Hepatic stellate cell (primary cell): ENCODE results near the gene SORL1.

Experiments used
- DNase-seq: peaks from one replicate; pipeline ENCODE4 v3.0.0; 2011; ENCODE audit warnings: low spot score

Gene SORL1

DNA sequence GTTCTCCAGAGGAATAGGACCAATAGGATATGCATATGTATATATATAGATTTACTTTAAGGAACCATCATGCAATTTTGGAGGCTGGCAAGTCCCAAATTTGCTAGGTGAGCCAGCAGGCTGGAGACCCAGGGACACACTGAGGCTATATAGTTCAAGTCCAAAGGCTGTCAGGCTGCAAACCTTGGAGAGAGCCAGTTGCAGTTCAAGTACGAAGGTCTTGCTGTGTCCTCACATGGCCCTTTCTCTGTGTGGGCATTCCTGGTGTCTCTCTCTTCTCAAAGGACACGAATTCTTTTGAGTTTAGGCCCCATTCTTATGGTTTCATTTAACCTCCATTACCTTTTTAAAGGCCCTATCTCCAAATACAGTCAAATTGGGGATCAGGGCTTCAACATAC, 135.1 kb downstream of the SORL1 start:
- DNase-seq = no peak

DNA sequence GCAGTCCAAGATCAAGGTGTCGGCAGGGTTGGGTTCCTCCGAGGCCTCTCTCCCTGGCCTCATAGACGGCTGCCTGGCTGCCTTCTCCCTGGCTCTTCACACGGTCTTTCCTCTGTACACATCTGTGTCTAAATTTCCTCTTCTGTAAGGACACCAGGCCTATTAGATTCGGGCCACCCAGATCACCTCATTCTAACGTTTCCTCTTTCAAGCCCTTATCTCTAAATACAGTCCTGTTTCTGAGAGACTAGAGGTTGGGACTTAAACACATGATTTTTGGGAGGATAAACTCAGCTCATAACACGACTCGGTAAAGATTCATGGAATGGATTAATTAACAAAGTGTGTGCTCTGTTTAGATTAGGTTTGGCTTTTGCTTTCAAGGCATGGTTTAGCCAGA, 136.6 kb downstream of the SORL1 start:
- no peak for DNase-seq

DNA sequence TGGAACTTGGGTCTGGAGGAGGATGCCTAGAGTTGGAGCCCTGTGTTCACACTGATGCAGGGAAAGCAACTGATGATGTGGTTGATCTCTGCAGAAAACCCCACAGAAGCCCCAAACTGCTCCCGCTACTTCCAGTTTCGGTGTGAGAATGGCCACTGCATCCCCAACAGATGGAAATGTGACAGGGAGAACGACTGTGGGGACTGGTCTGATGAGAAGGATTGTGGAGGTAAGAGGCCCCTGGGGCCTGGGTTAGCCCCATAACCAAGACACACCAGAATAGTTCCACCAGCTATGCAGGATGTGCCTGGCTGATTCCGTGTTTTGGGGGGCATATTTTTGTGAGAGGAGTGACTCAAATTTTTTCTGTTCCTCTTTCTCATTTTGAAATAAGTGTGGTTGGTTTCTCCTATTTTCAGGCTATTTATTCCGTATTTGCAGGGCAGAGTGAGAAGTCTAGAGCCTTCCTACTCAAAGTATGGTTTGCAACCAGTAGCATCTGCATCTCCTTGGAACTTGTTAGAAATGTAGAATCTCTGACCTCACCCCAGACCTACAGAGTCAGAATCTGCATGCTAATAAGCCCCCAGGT, 137.9 kb downstream of the SORL1 start:
- no peak for DNase-seq

DNA sequence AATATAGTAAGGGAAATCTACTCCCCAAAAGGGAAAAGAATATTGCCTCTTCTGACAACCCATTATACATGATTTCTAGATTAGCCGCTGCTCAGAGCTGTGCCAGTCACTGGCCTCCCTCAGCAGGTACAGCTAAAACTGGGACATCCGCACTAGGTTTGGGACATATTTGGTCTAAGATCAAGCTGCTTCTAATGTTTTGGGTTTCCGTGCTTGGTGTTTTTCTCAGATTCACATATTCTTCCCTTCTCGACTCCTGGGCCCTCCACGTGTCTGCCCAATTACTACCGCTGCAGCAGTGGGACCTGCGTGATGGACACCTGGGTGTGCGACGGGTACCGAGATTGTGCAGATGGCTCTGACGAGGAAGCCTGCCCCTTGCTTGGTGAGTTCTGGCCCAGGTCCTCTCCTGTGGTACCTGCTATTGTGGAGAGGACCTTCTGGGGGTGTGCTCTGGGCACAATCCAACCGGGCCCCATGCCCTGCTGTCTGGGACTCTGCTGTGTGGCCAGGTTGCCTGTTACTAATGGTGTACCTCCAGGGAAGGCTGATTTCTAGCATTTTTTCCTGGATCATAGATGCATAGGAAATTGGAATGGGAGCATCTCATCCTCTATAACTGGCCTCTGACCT, 138.8 kb downstream of the SORL1 start:
- DNase-seq = no peak

DNA sequence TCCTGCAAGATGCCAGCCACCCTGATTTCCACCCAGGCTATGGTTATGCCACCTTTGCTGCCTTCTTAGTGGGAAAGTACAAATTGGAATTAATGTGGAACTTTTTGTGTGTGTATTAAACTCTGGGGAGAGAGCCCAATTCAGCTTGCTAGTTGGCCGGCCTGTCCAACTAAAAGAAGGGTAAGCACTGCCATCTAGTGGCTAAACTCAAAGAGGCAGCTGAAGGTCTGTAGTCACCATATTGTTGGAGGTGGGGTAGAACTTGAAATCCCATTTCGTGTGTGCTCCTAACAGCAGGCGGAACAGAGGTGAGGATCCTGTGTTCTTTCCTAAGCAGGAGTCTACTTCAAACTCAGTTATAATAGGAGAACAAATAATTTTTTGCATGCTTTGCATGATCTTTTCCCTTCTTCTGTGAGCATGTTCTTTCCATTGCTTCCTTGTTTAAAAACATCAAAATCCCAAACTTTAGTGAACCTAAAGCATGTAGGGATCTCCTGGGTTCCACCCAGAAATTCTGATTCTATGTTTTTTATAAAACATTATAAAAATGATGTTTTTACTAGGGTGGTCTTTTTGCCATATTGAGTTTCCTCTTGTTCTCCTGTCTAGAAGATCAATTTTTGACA, 139.4 kb downstream of the SORL1 start:
- DNase-seq = peak; percentile 69

DNA sequence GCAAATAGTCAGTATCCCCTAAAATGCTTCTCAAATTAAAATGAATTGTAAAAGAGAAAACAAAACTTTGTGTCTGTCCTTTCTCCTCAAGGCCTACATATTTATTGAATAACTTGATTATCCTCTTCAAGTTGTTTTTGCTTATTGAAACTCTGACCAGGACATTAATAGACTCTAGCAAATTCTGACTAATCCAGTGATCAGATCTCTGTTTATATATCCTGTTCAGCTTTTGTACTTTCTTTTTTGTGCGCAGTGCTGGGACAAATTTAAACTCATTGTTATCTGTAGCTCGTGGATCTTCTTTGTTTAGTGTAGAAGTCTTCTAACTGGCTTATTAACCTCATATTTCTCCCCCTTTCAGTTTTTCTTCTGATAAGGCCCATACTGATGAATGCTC, 140.6 kb downstream of the SORL1 start:
- DNase-seq = peak; percentile 17

DNA sequence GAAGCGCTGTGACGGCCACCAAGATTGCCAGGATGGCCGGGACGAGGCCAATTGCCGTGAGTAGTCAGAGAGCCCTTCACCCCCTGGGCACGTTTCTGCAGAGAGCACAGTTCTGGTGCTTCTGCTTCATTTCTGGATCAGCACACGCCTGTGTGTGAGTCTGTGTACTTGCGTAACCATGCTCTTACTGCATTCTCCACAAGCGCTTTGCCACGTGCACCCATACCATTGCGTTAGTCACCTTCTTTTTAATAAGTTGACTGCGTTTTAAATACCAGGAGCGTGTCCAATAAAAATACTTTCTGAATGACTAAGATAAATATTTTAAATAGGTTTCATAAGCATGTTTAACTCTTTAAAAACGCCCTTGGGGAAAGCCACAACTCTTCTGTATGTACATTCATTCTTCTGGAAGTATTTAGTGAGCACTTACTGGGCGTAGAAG, 143.6 kb downstream of the SORL1 start:
- peak; percentile 89 for DNase-seq

DNA sequence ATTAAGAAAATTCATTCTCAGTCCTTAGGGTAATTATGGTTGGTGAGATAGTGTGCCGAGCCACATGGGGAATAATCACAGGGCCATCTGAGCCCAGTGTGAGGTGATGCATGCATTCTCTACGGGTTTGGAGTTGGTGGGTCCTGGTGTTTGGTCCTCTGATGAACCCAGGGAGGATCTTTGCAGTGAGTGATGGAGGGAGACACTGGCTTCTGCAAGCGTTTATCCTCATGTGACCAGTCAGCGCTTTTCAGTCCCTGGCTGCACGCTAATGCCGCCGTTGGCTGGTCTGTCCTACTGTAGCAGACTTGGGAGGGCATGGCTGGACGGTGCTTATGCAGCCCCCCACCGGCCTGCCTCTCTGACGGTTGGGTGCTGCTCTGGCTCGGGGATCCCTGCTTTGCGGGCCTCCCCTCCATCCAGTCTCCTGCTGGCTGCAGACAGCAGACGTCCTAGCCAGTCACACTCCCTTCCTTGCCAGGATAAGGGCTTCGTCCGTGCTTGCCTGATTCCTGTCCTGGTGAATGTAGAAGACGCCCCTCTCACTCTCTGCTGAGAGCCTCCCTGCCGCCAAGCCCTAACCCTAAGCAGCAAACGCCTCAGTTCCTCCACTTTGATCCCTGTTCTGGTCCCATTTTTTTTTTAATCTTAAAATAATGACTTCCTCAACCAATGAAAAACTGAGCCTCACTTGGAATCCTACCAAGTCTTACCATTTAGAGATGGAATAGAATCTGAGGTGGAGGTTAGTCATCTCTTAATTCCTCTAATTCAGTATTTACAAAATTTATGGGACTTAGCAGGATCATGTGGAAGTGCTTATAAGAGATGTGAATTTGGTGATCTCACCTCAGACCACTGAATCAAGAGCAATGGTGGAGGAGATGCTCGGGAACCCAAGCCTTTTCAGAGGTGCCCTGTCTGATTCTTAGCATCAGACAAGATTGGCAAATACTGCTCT, 144.4 kb downstream of the SORL1 start:
- DNase-seq = no peak

DNA sequence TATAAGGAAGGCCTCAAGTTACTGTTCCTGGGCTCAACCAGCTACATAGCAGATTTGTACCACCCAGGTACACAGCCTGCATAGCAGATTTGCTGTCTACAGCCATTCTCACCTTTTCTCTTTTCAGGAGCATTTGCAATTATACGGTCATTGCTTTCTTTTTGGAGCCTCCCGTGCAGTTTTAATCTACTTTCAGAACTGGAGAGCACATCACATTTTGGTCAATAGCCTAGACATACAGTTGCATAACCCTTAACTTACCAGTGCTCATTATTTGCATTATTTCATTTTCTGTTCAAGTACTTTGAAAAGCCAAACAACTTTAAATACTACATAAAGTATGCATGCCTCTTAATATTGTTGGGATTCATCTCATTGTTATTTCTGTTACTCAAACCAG, 151.2 kb downstream of the SORL1 start:
- DNase-seq = no peak

DNA sequence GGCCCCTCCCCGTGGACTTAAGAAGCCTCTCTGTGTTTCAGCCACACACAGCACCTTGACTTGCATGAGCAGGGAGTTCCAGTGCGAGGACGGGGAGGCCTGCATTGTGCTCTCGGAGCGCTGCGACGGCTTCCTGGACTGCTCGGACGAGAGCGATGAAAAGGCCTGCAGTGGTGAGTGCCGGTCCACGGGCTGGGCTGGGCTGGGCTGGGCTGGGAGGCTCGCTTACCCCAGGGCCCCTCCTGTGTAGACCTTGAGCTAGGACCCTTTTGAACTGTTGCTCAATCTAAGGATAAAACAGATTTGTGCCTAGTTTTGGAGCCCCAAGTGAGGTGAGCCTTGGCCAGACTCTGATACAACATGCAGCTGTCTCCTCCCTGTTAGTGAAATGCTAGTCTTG, 152.0 kb downstream of the SORL1 start:
- no peak for DNase-seq

DNA sequence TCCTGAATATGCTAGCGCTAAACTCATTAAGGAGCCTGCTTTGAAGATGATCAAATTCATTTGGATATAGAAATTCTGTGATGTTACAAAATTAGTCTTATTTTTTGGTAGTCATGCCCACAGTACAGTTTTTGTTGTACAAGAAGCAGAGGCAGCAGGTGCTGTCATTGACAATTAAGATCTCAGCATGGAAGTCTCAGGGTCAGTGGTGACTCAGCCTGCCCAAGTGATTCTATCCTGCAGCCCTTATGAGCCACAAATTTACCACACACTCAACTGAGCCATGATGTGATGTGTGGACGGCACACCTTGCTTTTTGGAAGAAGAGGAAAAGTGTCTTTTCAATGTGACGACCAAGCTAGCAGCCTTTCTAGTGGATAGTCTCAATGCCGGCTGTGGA, 154.2 kb downstream of the SORL1 start:
- DNase-seq = no peak

DNA sequence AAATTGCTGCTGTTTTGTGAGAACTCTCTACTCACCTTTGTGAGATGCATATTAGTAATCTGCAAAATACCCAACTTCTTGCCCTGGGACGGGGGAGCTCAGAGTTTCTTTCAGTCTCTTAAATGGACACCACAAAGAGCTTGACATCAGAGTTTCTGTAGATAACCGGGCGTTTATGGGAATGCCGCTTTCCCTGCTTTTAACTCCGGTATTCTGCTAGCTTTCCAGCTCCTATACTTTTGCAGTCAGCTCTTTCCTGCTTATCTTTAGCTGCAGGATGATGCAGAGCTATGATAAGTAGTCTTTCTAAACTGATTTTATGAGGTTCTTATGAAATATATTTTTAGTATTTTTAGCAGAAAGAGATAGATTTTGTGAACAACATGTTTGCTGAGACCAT, 155.2 kb downstream of the SORL1 start:
- no peak for DNase-seq

DNA sequence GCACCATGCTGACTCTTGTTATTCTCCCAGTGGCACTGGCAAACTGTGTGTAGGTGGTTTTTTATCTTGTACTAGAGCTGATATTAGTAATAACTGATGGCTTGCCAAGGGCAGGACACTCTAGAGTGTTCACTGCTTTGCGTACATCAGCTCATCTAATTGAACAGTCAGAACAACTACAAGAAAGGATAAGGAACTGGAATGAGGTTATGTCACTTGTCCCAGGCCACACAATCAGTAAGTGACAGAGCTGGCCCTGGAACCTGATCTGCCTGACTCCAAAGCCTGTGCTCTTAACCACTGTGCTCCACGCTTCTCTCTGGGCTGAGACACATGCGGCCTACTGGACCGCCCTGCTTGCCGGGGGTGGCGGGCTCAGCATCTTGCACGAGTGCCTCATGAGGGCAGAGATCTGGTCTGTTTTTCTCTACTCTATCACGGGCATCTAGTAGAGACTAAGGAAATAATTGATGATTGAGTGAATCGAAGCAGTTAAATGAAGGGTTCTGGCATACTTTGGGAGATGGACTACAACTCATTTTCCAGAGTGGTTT, 156.5 kb downstream of the SORL1 start:
- DNase-seq = no peak

DNA sequence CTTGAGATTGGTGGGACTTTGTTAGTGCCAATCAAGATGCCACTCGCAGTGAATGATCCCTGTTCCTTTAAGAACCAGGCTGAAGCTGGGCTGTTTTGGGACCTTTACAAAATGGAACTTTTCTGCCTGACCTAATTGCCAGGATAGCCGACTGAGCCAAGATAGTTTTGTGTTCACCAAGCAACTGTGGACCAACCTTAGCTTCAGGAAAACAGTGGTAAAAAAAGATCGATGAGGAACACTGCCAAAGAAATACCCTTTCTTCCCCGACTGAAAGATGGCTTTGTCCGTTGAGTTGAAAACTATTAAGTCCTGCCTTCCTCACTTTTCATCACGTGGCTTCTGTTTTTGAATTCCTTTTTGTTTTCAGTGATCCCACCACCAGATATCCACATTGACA, 158.6 kb downstream of the SORL1 start:
- DNase-seq = no peak

DNA sequence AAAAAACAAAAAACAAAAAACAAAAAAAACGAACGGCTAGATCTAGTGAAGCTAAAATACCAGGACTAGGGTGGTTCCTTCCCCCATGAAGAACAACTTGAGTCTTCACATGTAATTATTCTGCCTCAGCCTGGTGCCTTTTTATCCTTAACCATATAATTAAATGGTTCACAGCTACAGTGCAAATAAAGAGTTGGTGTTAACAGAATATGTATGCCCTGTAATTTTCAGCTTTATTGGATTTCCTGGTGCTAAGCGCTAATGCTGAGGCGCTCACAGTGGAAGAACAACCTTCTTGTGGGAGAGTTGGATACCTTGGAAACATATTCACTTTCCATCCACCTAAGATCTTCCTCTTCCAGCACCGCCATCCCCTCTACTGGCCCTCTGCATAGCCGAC, 159.1 kb downstream of the SORL1 start:
- no peak for DNase-seq

DNA sequence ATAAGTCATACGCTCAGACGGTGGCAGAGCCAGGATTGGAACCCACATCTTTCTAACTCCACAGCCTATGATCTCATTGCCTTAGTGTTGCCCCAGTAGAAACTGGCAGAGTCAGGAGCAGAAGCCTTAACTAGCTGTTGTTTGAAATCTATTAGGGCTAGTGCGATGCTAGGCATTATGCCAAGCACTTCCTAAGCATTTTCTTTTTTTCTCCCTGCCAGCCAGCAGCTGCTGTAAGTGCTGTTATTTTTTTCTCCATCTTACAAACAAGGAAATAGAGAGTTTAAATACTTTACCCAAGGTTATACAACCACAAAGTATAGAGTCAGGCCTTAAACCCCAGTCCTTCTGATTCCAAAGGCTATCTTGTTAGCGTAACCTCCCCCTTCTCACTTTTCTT, 161.6 kb downstream of the SORL1 start:
- DNase-seq = no peak

DNA sequence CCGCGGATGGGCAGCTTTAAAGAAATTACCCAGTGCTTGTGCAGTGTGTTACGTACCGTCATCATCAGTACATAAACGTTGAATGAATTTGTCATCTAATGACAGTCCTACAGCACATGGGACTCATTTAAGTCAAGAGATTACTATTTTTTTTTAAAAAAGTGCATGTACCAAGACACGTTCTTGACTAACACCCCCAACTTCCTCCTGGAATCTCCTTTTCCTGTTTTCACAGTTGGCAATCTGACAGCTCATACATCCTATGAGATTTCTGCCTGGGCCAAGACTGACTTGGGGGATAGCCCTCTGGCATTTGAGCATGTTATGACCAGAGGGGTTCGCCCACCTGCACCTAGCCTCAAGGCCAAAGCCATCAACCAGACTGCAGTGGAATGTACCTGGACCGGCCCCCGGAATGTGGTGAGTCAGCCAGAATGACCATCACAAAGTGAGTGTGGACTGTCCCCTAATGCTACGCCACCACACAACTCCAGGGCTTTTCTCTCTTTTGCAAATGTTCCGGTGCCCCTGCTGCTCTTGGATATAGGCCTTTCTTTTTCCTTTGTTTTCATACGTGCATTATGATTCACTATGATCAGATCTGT, 162.6 kb downstream of the SORL1 start:
- no peak for DNase-seq

DNA sequence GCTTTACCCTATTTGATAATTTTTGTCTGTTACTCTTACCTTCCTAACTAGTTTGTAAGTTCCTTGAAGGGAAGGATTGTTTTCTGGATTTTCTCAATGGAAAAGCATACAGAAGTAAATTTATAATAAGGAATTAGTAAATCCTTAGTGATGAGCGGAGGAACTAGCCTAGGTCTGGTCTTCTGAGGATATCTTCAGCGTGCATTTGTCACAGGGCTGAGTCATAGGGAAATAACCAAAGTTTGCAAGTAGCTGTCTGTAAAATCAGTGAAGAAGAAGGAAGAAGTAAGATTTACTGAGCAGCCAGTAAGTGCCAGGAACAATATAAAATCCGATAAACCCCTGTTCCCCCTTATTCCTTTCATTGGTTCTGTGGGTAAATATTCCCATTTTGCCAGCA, 163.4 kb downstream of the SORL1 start:
- peak; percentile 38 for DNase-seq

DNA sequence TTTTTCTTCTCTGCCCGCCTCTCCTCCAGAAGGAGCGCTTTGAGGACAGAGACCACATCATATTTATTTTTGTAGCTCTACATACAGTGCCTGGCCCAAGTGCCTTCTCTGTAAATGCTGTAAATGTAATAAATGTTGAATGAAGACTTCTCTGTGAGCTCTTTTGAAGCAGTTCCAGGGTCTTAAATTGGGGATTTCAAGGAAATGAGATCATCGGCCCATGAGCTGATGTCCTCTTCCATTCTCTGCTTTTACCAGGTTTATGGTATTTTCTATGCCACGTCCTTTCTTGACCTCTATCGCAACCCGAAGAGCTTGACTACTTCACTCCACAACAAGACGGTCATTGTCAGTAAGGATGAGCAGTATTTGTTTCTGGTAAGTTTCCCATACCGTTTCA, 166.4 kb downstream of the SORL1 start:
- no peak for DNase-seq

DNA sequence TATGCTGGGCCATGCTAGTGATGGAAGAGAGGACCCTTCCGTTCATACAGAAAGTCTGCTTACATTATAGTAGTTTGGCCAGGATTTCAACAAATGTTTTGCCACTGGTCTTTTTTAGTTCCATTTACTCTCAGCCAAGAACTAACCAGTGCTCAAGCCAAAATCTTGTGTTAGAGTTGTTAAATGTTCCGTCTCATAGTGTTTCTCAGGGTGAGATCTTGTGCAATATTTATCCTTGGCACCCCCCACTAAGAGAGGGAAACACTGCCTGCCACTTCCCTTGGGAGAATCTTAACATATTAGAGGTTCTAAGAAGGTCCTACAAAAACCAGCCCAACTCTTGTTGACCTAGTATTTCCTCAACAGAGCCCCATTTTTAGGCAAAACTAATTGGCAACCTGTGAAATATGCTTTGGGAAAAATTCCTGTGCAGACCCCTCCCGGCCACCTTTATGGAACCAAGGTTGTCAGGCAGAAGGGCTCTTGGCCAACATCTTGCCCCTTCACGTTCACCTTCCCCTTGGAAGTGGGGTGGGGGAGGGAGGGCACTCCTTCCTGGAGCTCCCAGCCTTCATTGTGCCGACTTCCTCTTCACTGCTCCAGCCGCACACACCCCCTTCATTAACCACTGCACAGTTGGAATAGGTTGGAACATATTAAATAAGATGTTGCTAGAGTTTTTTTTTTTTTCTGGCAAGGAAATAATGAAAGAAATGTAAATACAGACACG, 173.8 kb downstream of the SORL1 start:
- no peak for DNase-seq

DNA sequence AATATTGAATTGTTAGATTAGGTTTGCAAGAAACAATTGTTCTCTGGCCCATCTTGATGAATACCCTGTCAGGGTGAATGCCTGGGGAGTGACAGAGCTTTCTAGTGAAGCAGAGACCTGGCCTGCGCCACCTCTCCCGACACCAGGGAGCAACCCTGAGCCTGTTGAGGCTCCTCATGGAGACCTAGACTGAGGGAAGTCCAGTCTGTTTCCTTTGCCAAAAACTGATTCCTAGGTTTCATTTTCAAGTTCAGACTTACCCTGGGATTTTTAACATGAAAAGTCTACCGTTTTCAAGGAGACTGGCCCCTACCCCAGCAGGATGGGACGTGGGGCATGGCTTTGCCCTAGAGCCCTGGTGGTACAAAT, 174.4 kb downstream of the SORL1 start:
- DNase-seq = no peak
